Measurements from ENCODE around the gene GRID1.

GRCh38 chr10:86197166-86197790 is 169.3 kb downstream of the GRID1 start:
- no peak for TF ChIP-seq CTCF (IDR thresholded peaks at IDR 0.05)
- TF ChIP-seq POLR2A (IDR thresholded peaks at IDR 0.05), result no peak

Data from thyroid gland (tissue), 4 donors.